RWPE2 (cell line): ENCODE results near the gene USP7.

ENCODE experiments used
- ATAC-seq: fragments of 200-7000 bp; cut with Tn5 transposase; 3 replicates; pipeline ENCODE4 v1.9.1; 2021; ENCODE audit warnings: low read depth
- DNase-seq: peaks from one replicate; pipeline ENCODE4 v3.0.0-alpha.2; 2020; ENCODE audit warnings: low spot score
- H3K27ac ChIP-seq: fragments of 450-650 bp; 2 replicates; pipeline ENCODE4 v1.5.1; 2017; ENCODE audit warnings: mild to moderate bottlenecking; ENCODE audit not compliant: poor library complexity, severe bottlenecking
- H3K27me3 ChIP-seq: fragments of 250-450 bp; sonication (Bioruptor Pico); 2 replicates; pipeline ENCODE4 v1.5.1; 2021; ENCODE audit warnings: mild to moderate bottlenecking, moderate library complexity; ENCODE audit not compliant: insufficient read depth, poor library complexity, severe bottlenecking
- H3K36me3 ChIP-seq: fragments of 250-450 bp; sonication (Bioruptor Pico); 2 replicates; pipeline ENCODE4 v1.5.1; 2020; ENCODE audit warnings: low read depth, mild to moderate bottlenecking, moderate library complexity
- H3K4me1 ChIP-seq: fragments of 250-450 bp; sonication (Bioruptor Pico); 2 replicates; pipeline ENCODE4 v1.5.1; 2021; ENCODE audit warnings: mild to moderate bottlenecking, moderate library complexity; ENCODE audit not compliant: insufficient read depth, poor library complexity, severe bottlenecking
- H3K4me3 ChIP-seq: fragments of 250-450 bp; sonication (Bioruptor Pico); 2 replicates; pipeline ENCODE4 v1.5.1; 2021; ENCODE audit warnings: mild to moderate bottlenecking, moderate library complexity; ENCODE audit not compliant: severe bottlenecking
- H3K9me3 ChIP-seq: fragments of 250-450 bp; sonication (Bioruptor Pico); 2 replicates; pipeline ENCODE4 v1.5.1; 2021; ENCODE audit warnings: mild to moderate bottlenecking, moderate library complexity; ENCODE audit not compliant: severe bottlenecking
- CTCF ChIP-seq: fragments of 450-650 bp; IDR thresholded peaks from one replicate; pipeline ENCODE4 v1.5.1; 2017; ENCODE audit warnings: mild to moderate bottlenecking, moderate library complexity; ENCODE audit not compliant: poor library complexity, severe bottlenecking

Gene USP7

GRCh38 chr16:8900343-8900742 lies 63.4 kb downstream of the USP7 start:
- no peaks in the 10 kb centered on the region for H3K9me3 ChIP-seq
- H3K27me3 ChIP-seq: no peaks in the 10 kb centered on the region
- H3K27ac ChIP-seq: no peak overlapping the region
- no peaks in the 10 kb centered on the region for H3K4me1 ChIP-seq
- ATAC-seq (no peak), DNase-seq (no peak)
- no peak overlapping the region for H3K4me3 ChIP-seq
- no peak for TF ChIP-seq CTCF
- peaks cover 93% of the 10 kb centered on the region for H3K36me3 ChIP-seq

- no peak overlapping the region for H3K4me3 ChIP-seq
- peaks cover 93% of the 10 kb centered on the region for H3K36me3 ChIP-seq
- no peak for TF ChIP-seq CTCF
Observed at GRCh38 chr16:8899709-8900317, 63.9 kb downstream of the USP7 start.

GRCh38 chr16:8898660-8899318 lies 64.9 kb downstream of the USP7 start:
- no peak for TF ChIP-seq CTCF
- H3K27ac ChIP-seq: no peak overlapping the region
- no peaks in the 10 kb centered on the region for H3K27me3 ChIP-seq
- no peak for ATAC-seq
- H3K9me3 ChIP-seq: no peaks in the 10 kb centered on the region
- H3K36me3 ChIP-seq: peaks cover 94% of the 10 kb centered on the region
- no peak for DNase-seq
- H3K4me3 ChIP-seq: no peak overlapping the region
- H3K4me1 ChIP-seq: no peaks in the 10 kb centered on the region

More at GRCh38 chr16:8899709-8900317, 63.9 kb downstream of the USP7 start:
- DNase-seq (no peak), ATAC-seq (no peak)
- H3K27me3 ChIP-seq: no peaks in the 10 kb centered on the region
- no peaks in the 10 kb centered on the region for H3K9me3 ChIP-seq
- H3K4me1 ChIP-seq: no peaks in the 10 kb centered on the region
- H3K27ac ChIP-seq: no peak overlapping the region

GRCh38 chr16:8894736-8895334 lies 68.9 kb downstream of the USP7 start:
- Histone ChIP-seq H3K4me1 (no peaks in the 10 kb centered on the region), H3K27me3 (no peaks in the 10 kb centered on the region)

More at GRCh38 chr16:8894736-8895334, 68.9 kb downstream of the USP7 start:
- no peak overlapping the region for H3K4me3 ChIP-seq
- H3K36me3 ChIP-seq: peaks cover 93% of the 10 kb centered on the region
- H3K27ac ChIP-seq: no peak overlapping the region
- H3K9me3 ChIP-seq: no peaks in the 10 kb centered on the region
- TF ChIP-seq CTCF: no peak
- no peak for DNase-seq
- ATAC-seq: no peak
